Measurements from ENCODE around the gene NUP205. TPM values are rescaled to one million over a fixed set of nuclear protein-coding genes. Genes with fewer than 3 reads are reported as not detected.

NUP205 gene
- total RNA-seq, 2 donors from 2014 or later: 28.3 to 30.1 TPM

- peaks cover 14% of the 10 kb centered on the region for H3K36me3 ChIP-seq
- no peak overlapping the region for H3K4me3 ChIP-seq
- no peak overlapping the region for H3K27ac ChIP-seq
- TF ChIP-seq CTCF (IDR thresholded peaks at IDR 0.05): no peak
- ATAC-seq (ENCODE audit: insufficient number of reproducible peaks, low FRiP score, low read depth) (no peak), DNase-seq (ENCODE audit: low spot score) (no peak)
- H3K4me1 ChIP-seq (ENCODE audit: control insufficient read depth in 1 of 2, low read depth in 2 of 2): peaks cover 0 to 7% of the 10 kb centered on the region in 2 donors
- H3K27me3 ChIP-seq (replicated peaks; ENCODE audit: insufficient read depth): no peaks in the 10 kb centered on the region
- H3K9me3 ChIP-seq: no peaks in the 10 kb centered on the region
Measured at GRCh38 chr7:135693558-135693957, 135.8 kb downstream of the NUP205 start.

- Histone ChIP-seq H3K36me3 (peaks cover 8% of the 10 kb centered on the region), H3K9me3 (no peaks in the 10 kb centered on the region), H3K4me1 (ENCODE audit: control insufficient read depth in 1 of 2, low read depth in 2 of 2) (peaks cover 0 to 7% of the 10 kb centered on the region in 2 donors), H3K4me3 (no peak overlapping the region), H3K27ac (no peak overlapping the region), H3K27me3 (replicated peaks; ENCODE audit: insufficient read depth) (no peaks in the 10 kb centered on the region)
- DNase-seq (ENCODE audit: low spot score) (no peak), ATAC-seq (ENCODE audit: insufficient number of reproducible peaks, low FRiP score, low read depth) (no peak)
- TF ChIP-seq CTCF (IDR thresholded peaks at IDR 0.05): no peak
Measured at GRCh38 chr7:135697276-135698049, 139.7 kb downstream of the NUP205 start.

Other genes with a start within 250 kb of the NUP205 start
- 10 to 100 TPM; 19.5 to 22.4 TPM for gene CNOT4, start 47.8 kb upstream of the NUP205 start, total RNA-seq
- 10 to 100 TPM; 15.7 to 48.5 TPM for gene STMP1, start 104.6 kb downstream of the NUP205 start, total RNA-seq
- 1 to 10 TPM; 2.0 to 2.1 TPM for gene SLC13A4, start 170.3 kb downstream of the NUP205 start, total RNA-seq
- gene FAM180A, start 190.9 kb downstream of the NUP205 start, total RNA-seq: 100 to 1,000 TPM in 1 of 2 donors, 10 to 100 TPM in 1; 79.1 to 133 TPM